Stimulated activated CD4-positive, alpha-beta T cell treated with anti-CD3 and anti-CD28 coated beads, Interleukin-2, amount 100 ng/mL, for 24 hours (primary cell): ENCODE data around the gene EIF5.

Source experiments
- DNase-seq, 2 donors: peaks; one replicate each; pipeline ENCODE4 v3.0.0-alpha.2; 2020

EIF5 gene

DNA sequence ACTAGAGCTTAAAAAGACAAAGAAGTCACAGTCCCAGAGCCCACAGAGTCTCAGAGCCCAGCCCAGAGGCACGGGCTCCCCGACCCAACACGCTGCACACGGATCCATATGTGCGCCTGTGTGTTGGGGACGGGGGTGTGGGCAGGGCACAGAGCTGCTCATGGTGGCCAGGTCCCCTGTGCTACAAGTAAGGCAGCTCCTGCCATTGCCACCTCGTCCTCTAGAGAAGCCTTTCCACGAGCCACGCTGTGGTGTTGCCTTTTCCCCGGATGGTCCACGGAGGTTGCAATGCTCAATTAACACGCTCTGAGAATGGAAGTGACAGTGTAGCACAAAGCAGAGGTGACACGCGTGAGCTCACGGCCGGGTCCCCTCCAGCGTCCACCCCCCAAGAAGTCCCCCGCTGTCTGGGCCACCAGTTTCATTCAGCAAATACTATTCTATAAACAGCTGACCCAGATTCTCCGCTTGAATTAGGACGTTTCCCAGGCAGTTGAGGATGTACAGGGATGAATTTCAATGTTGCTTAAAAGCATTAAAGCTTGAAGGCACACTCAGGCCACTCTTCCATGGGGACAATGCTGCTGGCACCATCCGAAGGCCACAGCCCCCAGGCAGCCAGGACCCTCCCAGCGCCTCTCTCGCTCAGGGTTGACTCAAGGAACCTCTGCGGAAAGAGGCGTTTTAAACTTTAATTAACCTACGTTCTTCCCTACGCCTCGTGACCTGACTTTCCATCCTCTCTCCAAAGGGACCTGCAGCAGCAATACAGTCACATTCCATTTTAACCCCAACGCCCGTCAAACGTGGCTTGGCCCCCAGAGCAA lies 22.7 kb upstream of the EIF5 start:
- no peak for DNase-seq

DNA sequence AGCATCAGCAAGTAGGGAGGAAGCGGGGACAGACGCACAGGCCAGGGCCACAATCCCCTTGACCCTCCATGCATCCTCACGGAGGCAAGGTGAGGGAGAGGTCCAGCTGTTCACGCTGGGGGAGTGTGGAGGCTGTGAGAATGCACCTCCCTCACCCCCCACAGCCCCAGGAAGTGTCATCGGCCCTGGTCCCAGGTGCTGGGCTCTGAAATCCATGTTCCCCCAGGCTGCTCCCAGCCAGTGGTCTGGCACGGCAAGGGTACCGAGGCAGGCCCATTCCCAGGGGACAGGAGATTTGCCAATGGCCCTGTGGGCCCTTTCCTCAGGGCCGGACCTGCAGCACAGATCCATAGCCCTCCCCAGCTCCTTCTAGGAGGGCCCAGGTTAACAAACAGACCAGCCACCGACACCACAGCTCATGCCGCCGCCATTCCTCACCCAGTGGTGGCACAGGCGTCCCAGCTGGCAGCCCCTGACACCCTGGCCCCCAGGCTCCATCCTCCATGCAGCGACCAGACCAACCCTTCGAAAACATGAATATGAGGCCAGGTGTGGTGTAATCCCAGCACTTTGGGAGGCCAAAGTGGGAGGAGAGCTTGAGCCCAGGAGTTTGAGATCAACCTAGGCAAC lies 21.9 kb upstream of the EIF5 start:
- no peak for DNase-seq

DNA sequence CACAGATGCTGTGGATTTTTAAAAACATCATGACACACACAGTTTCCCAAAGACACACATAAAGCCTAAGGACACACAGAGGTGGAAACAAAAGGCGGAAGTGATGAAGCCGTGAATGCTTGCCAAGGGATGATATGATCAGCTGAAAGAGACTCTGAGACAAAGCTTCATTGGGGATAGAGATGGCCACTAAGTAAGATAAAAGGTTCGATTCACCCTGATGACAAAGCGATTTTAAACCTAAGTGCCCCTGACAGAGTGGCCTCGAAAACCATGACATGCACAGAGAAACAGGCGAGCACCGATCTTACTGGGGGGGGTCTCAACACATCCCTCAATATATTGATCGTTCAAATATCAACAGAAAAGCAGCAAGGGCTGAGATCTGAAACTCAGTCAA lies 20.3 kb upstream of the EIF5 start:
- no peak for DNase-seq

DNA sequence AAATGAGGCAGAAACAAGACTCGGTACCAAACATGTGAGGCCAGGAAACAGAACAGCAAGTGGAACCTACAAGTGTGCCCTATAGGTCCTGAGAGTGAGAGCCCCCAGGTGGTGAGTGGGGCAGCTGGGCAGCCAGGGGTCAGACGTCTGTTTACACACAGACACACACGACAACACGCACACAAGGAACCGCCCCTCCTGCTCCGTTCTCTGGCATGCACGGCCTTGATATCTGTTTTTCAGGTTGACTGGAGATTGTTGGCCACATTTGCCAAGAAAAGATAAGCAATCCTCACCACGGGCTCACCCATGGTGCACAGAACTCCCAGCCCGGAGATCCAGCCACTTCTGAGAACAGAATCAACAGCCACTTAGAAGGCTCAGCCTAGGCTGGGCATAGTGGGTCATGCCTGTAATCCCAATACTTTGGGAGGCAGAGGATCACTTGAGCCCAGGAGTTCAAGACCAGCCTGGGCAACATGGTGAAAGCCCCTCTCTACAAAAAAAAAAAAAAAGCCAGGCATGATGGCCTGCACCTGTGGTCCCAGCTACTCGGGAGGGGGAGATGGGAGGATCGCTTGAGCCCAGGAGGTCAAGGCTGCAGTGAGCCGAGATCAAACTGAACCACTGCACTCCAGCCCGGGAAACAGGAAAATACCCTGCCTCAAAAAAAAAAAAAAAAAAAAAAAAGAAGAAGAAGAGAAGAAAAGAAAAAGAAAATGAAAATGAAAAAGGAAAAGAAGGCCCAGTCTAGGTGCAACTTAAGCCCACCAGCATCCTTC lies 19.4 kb upstream of the EIF5 start:
- DNase-seq, result no peak

DNA sequence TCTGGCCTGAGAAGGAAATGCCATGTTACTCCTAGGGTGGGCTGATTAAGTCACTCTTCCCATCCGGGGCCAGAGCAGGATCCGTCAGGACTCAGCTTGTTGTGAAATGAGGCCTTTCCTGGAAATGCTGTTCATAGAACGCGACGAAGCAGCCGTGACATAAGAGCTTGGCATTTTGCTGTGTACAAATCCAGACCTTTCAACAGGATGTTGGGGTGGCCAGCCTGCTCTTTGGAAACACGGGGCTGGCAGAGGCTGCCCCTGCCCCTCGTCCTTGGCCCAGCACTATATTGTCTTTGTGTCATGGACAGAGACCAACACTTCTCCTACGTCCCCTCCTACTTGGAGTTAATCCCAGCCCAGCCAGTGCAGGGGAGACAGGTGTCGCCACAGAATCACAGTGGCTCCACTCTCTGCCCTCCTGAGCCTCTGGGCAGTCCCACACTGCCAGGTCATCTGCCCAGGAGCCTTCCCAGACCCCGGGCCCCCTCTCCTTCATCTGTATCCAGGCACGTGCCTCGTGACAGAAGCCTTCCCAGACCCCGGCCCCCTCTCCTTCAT lies 18.6 kb upstream of the EIF5 start:
- no peak for DNase-seq

DNA sequence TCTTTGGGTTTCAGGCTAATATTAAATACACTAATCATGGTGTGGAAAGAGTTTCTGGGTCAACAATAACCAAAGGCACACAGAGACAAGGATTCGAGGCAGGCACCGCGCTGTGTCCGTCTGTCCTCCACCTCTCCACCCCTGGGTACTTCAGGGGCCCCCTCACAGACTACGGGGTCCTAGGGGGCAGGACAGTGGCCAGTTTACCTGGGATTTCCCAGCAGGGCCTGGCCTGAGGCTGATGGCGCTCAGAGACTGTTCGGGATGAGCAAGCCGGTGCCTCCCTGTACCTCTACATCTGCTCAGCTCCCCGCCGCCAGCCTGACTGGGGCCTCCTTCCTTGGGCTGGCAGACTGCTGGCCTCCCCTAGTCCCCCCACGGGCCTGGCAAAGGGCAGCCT lies 18.1 kb upstream of the EIF5 start:
- no peak for DNase-seq

DNA sequence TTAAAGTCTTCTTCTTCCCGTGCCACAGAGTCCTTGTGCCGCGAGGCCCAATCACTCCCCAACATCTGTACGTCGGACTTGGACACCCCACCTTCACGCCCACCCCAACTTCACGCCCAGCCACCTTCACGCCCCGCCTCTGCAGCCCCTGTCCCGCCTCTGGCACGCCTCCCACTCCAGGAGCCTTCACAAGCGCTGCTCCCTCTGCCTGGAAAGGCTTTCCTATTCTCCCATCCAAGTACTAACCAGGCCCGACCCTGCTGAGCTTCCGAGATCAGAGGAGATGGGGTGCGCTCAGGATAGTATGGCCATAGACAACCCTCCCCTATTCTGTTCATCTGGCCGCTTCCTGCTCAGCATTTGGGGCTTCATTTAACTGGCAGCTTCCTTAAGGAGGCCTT lies 17.3 kb upstream of the EIF5 start:
- DNase-seq, result no peak

DNA sequence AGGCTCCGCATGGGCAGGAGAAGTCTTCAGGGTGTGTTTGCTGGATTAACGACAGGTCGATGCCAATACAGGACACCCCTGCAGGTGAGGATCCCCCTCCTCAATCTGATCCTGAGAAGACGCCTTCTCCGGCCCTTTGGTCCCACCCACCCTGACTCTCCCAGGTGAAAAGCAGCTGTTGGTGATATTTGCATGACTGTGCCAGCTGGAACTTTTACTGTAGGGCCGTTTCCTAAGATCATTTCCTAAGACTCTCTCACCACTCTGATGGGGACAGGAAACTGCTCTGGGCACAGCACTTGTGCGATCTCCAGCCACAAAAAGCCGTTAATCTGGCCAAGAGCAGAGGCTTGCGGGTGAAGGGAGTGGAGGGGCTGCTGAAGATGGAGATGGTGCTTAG lies 16.8 kb upstream of the EIF5 start:
- DNase-seq, result no peak

DNA sequence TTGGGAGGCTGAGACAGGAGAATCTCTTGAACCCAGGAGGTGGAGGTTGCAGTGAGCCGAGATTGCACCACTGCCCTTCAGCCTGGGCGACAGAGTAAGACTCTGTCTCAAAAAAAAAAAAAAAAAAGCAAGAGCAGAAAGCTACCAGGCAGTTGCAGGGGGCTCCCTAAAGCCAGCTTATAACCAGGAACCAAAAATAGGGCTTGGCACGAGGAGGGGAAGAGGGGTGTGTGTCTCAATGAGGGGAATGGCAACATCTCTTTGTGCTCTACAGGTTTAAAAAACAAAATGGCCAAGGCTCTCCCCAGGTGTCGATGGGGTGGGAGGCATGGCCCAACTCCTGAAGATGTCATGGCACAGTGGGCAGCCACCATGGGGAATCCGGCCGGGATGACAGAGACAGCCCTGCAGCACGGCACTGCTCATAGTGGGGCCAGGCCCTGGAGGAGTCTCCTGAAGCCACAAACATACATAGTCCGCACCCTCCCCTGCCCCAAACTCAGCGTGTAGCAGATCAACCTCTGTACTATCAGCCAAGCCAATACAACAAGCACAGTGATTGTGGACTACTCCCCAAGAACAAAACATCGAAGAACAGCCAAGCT lies 16.0 kb upstream of the EIF5 start:
- no peak for DNase-seq

DNA sequence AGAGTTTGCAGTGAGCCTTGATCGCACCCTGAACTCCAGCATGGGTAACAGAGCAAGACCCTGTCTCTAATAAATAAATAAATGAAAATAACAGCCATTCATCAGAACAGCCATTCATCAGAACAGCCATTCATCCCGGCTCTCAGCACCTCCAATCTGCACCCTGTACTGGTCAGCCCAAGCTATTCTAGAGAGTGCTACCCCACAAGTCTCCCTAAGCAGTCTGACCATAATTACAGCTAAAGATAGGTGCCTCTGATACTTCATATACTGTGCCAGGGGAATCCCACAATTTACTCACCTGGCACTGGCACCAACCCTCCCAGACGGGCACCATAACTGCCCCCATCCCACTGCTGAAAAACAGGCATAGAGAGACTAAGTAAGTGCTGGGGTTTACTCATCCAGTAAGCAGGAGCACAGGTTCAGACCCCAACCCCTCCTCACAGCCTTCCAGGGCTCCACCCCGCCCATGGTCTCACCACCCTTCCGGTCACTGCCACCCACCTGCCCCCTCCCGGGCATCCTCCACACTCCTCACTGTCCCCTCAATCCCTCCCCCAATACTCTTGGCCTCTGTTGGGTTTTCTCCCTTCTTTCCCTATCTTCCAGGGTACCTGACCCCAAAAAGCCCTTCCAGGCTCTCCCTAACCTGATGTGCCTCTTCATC lies 15.2 kb upstream of the EIF5 start:
- no peak for DNase-seq

DNA sequence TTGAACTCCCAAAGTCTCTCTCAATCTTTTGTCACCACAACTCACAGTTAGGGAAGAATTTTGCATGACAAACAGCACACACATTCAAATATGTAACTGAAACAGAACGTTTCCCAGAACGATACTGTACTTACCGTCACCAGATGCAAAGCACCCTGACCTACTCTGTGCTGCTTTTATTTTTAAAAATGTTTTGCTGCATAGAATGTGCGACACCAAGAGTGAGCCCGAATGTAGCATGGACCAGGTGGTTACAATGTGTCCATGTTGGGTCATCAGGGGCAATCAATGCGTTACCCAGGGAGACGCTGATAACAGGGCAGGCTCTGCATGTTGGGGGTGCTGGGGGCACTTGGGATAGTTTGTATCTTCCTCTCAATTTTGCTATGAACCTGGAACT lies 14.6 kb upstream of the EIF5 start:
- DNase-seq, result no peak

DNA sequence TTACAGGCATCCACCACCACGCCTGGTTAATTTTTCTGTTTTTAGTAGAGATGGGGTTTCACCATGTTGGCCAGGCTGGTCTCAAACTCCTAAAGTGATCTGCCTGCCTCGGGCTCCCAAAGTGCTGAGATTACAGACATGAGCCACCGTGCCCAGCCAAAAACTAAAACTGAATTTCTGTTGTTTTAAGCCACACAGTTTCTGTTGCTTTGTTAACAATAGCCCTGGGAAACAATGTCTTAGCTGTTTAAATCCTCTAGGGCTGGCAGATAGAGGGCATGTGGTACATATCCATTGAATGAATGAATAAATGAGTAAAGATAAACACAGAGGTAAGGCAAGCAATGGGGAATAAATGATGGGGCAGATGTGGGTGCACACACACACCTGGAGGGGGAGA lies 8.0 kb upstream of the EIF5 start:
- DNase-seq, result no peak

DNA sequence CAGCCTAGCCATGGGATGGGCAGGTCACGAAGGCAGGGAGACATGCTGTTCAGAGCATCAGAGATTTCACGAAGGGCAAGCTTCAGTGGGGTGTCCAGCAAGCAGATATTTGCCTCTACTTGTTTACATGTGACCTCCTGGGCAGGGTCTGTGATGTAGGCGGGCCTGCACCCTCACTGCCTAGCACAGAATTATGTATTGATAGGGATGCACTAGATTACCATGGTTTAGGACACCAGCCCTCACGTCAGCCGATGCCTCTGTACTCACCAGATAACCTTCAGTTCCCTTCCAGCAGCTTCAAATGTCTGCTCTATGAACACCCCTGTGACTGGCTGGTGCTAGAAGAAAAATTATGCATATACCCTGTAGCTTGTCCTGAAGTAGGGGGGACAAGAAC lies 5.1 kb upstream of the EIF5 start:
- no peak for DNase-seq

DNA sequence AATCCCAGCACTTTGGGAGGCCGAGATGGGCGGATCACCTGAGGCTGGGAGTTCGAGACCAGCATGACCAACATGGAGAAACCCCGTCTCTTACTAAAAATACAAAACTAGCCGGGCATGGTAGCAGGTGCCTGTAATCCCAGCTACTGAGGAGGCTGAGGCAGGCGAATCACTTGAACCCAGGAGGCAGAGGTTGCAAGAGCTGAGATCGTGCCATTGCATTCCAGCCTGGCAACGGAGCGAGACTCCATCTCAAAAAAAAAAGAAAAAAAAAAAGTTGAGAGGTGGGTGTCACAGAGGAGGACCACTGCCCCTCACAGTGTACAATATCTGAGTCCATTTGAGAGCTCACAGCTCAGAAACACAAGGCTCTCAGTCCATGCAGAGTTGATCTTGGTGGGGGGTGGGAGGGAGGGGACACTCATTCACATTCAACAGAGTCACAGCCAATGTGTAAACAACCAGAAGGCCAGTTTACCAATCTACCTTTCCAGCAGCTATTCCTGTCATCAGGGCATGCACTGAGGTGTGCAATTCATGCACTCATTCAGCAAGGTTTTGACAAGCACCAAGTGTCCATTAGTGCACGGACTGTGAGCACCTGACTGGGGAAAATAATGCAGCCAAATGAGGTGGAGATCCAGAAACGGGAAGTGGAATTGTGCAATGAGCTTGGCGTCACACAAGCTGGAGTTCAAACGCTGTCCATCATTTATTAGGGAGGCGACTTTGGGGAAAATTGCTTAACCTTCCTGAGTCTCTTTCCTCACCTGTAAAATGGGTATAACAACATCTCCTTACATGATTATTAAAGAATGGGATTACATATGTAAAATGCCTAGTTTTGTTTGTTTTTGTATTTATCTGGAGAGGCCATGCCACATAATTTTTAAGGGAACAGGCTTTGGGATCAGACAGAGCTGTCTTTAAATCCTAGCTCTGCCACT lies 4.4 kb upstream of the EIF5 start:
- no peak for DNase-seq

DNA sequence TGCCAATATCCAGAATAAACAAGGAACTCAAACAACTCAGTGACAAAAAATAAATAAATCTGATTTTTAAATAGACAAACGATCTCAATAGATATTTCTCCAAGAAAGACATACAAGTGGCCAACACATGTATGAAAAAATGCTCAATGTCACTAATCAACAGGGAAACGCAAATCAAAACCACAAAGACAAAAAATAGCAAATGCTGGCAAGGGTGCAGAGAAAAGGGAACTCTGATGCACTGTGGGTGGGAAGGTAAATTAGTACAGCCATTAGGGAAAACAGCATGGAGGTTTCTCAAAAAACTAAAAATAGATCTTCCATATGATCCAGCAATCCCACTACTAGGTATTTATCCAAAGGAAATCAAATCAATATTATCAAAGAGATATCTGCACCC lies 3.5 kb upstream of the EIF5 start:
- DNase-seq, result no peak

DNA sequence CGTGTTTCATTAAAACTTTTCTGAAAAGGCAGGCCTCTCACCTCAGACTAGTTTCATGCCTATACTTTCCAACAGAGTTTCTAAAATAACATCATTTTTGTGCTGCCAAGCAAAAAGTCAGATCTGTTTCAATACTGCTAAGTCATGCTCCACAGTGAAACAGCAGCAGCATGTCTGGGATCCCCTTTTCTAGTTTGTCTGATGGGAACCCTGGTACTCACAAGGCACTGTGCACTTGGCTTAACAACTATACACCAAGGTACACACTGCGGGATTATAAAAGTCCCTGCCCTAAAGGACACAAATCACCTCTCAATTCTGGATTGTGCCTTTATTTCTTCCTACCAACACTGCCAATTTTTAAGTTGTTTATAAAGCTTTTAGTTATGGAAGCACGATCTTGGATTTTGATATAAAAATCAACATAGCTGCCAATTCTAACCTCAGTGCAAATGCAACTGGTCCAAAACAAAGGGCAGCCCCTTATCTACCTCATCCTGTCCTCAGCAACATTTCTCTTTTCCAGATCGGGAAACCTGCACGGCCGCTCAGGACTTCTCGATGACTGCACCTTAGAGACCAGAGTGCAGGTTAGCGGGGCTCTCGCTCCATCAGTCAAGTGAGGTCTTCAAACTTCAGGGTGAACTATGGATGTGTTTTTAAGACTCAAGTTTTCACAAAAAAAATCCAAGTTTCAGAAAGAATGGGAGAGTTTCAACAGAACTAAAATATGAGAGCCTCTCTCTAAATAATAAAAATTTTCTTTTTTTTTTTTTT lies 1.7 kb upstream of the EIF5 start:
- DNase-seq, result no peak

DNA sequence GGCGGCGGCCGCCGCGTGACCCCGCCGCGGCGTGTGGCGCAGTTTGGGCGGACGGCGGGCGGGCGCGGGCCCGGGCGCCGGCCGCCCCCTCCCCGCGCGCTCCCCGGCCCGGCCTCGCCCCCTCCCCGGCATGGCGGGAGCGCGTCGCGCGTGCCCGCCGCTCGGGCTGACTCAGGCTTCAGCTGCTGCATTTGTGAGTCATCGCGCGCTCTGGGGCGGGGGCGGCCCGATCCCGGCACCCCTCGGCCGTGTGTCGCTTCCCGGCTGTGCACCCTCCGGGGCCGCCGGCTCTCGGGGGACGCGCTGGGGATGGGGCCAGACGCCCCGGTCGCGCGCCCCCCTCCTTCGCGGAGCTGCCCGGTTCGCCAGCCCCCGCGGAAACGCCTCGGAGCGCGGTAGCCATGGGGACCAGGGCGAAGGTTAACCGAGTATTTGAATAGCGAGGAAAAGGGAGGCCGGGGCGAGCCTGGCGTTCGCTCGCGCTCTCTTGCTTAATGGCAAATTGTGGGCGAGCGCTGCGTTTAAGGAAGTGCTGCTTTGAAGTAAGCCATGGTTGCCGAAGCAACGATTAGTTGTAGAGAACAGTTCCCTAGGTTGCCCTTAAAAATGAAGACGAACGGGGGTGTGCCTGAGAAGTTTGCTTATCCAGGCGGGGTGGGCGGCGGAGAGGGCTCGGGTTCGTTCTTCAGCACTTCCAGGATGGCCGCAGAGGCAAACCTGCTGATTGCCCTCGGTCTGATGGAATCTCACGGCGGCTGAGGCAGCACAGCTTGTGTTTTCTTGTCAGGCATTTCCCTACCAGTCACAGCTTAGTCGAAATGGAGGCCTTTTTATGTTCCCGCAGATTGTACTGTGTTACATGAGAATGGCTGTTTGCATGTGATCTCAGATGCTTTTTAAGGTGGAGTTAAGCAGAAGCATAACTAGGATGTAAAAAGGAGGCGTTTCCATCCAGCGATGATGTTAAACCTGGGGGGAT lies 896 bp downstream of the EIF5 start:
- peak; percentile 85 to 87 for DNase-seq

DNA sequence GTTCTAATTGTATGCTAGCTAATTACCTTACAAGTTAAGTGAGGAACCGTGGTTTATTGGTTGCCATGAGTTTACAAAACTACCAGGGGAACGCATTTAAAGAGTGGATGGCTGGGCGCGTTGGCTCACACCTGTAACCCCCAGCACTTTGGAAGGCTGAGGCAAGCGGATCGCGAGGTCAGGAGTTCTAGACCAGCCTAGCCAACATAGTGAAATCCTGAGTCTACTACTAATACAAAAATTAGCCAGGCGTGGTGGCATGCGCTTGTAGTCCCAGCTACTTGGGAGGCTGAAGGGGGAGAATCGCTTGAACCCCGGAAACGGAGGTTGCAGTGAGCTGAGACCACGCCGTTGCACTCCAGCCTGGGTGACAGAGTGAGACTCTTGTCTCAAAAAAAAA lies 2.2 kb downstream of the EIF5 start:
- no peak for DNase-seq

DNA sequence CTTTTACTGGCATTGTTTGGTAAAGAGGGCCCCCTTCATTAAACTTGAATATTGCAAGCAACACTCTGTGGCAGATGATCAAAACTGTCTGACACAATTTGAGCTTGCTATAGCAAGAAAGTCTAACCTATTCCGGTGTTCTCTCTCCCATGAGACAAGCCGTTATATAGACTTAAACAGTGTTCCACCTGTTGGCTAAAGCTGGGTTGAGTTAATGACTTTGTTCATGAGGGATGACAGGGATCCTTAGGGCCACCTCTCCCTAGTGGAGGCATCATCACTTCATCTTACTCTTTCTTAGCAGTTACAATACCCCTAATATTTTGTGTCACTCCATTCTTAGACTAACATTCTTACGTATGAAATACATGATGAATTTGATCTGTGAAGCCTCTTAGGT lies 3.8 kb downstream of the EIF5 start:
- DNase-seq, result no peak
